ENCODE data around the gene COQ4.
A peak's percentile ranks its signal among the peaks of the same experiment; 100 is the strongest.

The COQ4 gene

GRCh38 chr9:128321879-128322403 lies 698 bp upstream of the COQ4 start:
- Histone ChIP-seq H3K9ac (ENCODE audit: low read depth, low read length) (peak overlapping the region; percentile 57), H3K9me3 (ENCODE audit: insufficient read depth, low read length, severe bottlenecking) (no peaks in the 10 kb centered on the region), H3K36me3 (ENCODE audit: insufficient read depth, low read length) (peaks cover 27% of the 10 kb centered on the region), H3K27ac (ENCODE audit: low read length) (peak overlapping the region; percentile 95), H3K27me3 (ENCODE audit: insufficient read depth, low read length, poor library complexity) (no peaks in the 10 kb centered on the region), H3K4me3 (ENCODE audit: low read depth in 1 of 2, low read length in 2 of 2) (peak overlapping the region; percentile 74 to 80; a peak in 3 of 4 replicates), H3K4me2 (ENCODE audit: insufficient read depth, low read length) (peak overlapping the region; percentile 68), H3K79me2 (ENCODE audit: insufficient read depth, low read length) (peaks cover 43% of the 10 kb centered on the region), H3K4me1 (ENCODE audit: insufficient read depth, low read length) (peaks cover 26% of the 10 kb centered on the region), H2AFZ (ENCODE audit: low read depth, low read length) (peak overlapping the region; percentile 82), H4K20me1 (ENCODE audit: insufficient read depth, low read length) (no peaks in the 10 kb centered on the region; the same call in 1 of the 2 replicates)
- DNase-seq: no peak
- peak; percentile 8; the same call in 1 of the 3 replicates for ATAC-seq (ENCODE audit: insufficient read depth, low read depth)
- no peak for TF ChIP-seq CTCF (IDR thresholded peaks at IDR 0.05; ENCODE audit: borderline replicate concordance, extremely low read depth, low read length, poor library complexity, severe bottlenecking)
- no peak for TF ChIP-seq EZH2 (IDR thresholded peaks at IDR 0.05; ENCODE audit: borderline replicate concordance, low read depth, low read length, severe bottlenecking)

- H3K79me2 ChIP-seq (ENCODE audit: insufficient read depth, low read length): peaks cover 43% of the 10 kb centered on the region
- peak overlapping the region; percentile 57 for H3K9ac ChIP-seq (ENCODE audit: low read depth, low read length)
- H3K27ac ChIP-seq (ENCODE audit: low read length): peak overlapping the region; percentile 95
- TF ChIP-seq CTCF (IDR thresholded peaks at IDR 0.05; ENCODE audit: borderline replicate concordance, extremely low read depth, low read length, poor library complexity, severe bottlenecking): no peak
- no peak for TF ChIP-seq EZH2 (IDR thresholded peaks at IDR 0.05; ENCODE audit: borderline replicate concordance, low read depth, low read length, severe bottlenecking)
- H3K36me3 ChIP-seq (ENCODE audit: insufficient read depth, low read length): peaks cover 24% of the 10 kb centered on the region
- peak overlapping the region; percentile 68 for H3K4me2 ChIP-seq (ENCODE audit: insufficient read depth, low read length)
- peak overlapping the region; percentile 94 for H2AFZ ChIP-seq (ENCODE audit: low read depth, low read length)
- peak overlapping the region; percentile 74 to 80 for H3K4me3 ChIP-seq (ENCODE audit: low read depth in 1 of 2, low read length in 2 of 2)
- peaks cover 26% of the 10 kb centered on the region for H3K4me1 ChIP-seq (ENCODE audit: insufficient read depth, low read length)
- ATAC-seq (ENCODE audit: insufficient read depth, low read depth) (peak; percentile 1; the same call in 1 of the 3 replicates), DNase-seq (no peak)
- no peaks in the 10 kb centered on the region for H3K9me3 ChIP-seq (ENCODE audit: insufficient read depth, low read length, severe bottlenecking)
- H3K27me3 ChIP-seq (ENCODE audit: insufficient read depth, low read length, poor library complexity): no peaks in the 10 kb centered on the region
- H4K20me1 ChIP-seq (ENCODE audit: insufficient read depth, low read length): no peaks in the 10 kb centered on the region; the same call in 1 of the 2 replicates
These were observed 632 bp downstream of the COQ4 start for GRCh38 chr9:128323212-128323730.

GRCh38 chr9:128323791-128324190 lies 1.2 kb downstream of the COQ4 start:
- peak overlapping the region; percentile 95 for H3K27ac ChIP-seq (ENCODE audit: low read length)
- no peaks in the 10 kb centered on the region for H3K27me3 ChIP-seq (ENCODE audit: insufficient read depth, low read length, poor library complexity)
- peak overlapping the region; percentile 68 for H3K4me2 ChIP-seq (ENCODE audit: insufficient read depth, low read length)
- no peaks in the 10 kb centered on the region for H3K9me3 ChIP-seq (ENCODE audit: insufficient read depth, low read length, severe bottlenecking)
- peak overlapping the region; percentile 57 for H3K9ac ChIP-seq (ENCODE audit: low read depth, low read length)
- peaks cover 26% of the 10 kb centered on the region for H3K4me1 ChIP-seq (ENCODE audit: insufficient read depth, low read length)
- H4K20me1 ChIP-seq (ENCODE audit: insufficient read depth, low read length): no peaks in the 10 kb centered on the region; the same call in 1 of the 2 replicates
- no peak overlapping the region for H2AFZ ChIP-seq (ENCODE audit: low read depth, low read length)
- H3K36me3 ChIP-seq (ENCODE audit: insufficient read depth, low read length): peaks cover 29% of the 10 kb centered on the region
- TF ChIP-seq CTCF (IDR thresholded peaks at IDR 0.05; ENCODE audit: borderline replicate concordance, extremely low read depth, low read length, poor library complexity, severe bottlenecking): no peak
- TF ChIP-seq EZH2 (IDR thresholded peaks at IDR 0.05; ENCODE audit: borderline replicate concordance, low read depth, low read length, severe bottlenecking): no peak
- H3K4me3 ChIP-seq (ENCODE audit: low read depth in 1 of 2, low read length in 2 of 2): peak overlapping the region; percentile 74 to 80; a peak in 3 of 4 replicates
- DNase-seq (no peak), ATAC-seq (ENCODE audit: insufficient read depth, low read depth) (no peak)
- H3K79me2 ChIP-seq (ENCODE audit: insufficient read depth, low read length): peaks cover 43% of the 10 kb centered on the region
